Stimulated activated CD4-positive, alpha-beta T cell treated with anti-CD3 and anti-CD28 coated beads, Interleukin-2, amount 100 ng/mL, for 4 hours (primary cell): Measurements from ENCODE around the gene PDE4DIP.
"Not testable (repeated sequence)": the region's sequence is repeated elsewhere in the genome, so short reads cannot be mapped to it uniquely, and the experiment has no call there.

Experiments used
- DNase-seq: peaks from one replicate; pipeline ENCODE4 v3.0.0-alpha.2; 2020; ENCODE audit warnings: low read depth

The PDE4DIP gene

GRCh38 chr1:148975866-148976537, 131.8 kb downstream of the PDE4DIP start:
- not testable (repeated sequence) for DNase-seq

- DNase-seq, result not testable (repeated sequence)
These were observed 133.6 kb downstream of the PDE4DIP start for GRCh38 chr1:148977785-148978184.

- DNase-seq, result not testable (repeated sequence)
These were observed 145.2 kb downstream of the PDE4DIP start for GRCh38 chr1:148989378-148989777.

- not testable (repeated sequence) for DNase-seq
These were observed 146.1 kb downstream of the PDE4DIP start for GRCh38 chr1:148990233-148990788.

GRCh38 chr1:148991818-148992217, 147.6 kb downstream of the PDE4DIP start:
- not testable (repeated sequence) for DNase-seq

GRCh38 chr1:148992364-148992763, 148.1 kb downstream of the PDE4DIP start:
- not testable (repeated sequence) for DNase-seq

- not testable (repeated sequence) for DNase-seq
These were observed 152.4 kb downstream of the PDE4DIP start for GRCh38 chr1:148996449-148997224.

- DNase-seq, result not testable (repeated sequence)
These were observed 153.2 kb downstream of the PDE4DIP start for GRCh38 chr1:148997405-148997804.

- not testable (repeated sequence) for DNase-seq
These were observed 158.4 kb downstream of the PDE4DIP start for GRCh38 chr1:149002664-149003063.

GRCh38 chr1:149008326-149008725, 164.1 kb downstream of the PDE4DIP start:
- not testable (repeated sequence) for DNase-seq

- not testable (repeated sequence) for DNase-seq
These were observed 164.5 kb downstream of the PDE4DIP start for GRCh38 chr1:149008769-149009168.

GRCh38 chr1:149009761-149010160, 165.5 kb downstream of the PDE4DIP start:
- DNase-seq, result not testable (repeated sequence)

GRCh38 chr1:149012599-149012998, 168.4 kb downstream of the PDE4DIP start:
- not testable (repeated sequence) for DNase-seq

- not testable (repeated sequence) for DNase-seq
These were observed 169.3 kb downstream of the PDE4DIP start for GRCh38 chr1:149013513-149013912.

- not testable (repeated sequence) for DNase-seq
These were observed 171.3 kb downstream of the PDE4DIP start for GRCh38 chr1:149015522-149015921.

- DNase-seq, result not testable (repeated sequence)
These were observed 172.4 kb downstream of the PDE4DIP start for GRCh38 chr1:149016626-149017025.

- not testable (repeated sequence) for DNase-seq
These were observed 174.3 kb downstream of the PDE4DIP start for GRCh38 chr1:149018577-149018976.

- not testable (repeated sequence) for DNase-seq
These were observed 180.1 kb downstream of the PDE4DIP start for GRCh38 chr1:149024327-149024726.

GRCh38 chr1:149033916-149034315, 189.7 kb downstream of the PDE4DIP start:
- DNase-seq, result not testable (repeated sequence)

GRCh38 chr1:149043056-149043455, 198.8 kb downstream of the PDE4DIP start:
- not testable (repeated sequence) for DNase-seq

GRCh38 chr1:149064611-149065010, 220.4 kb downstream of the PDE4DIP start:
- not testable (repeated sequence) for DNase-seq

GRCh38 chr1:149075505-149076127, 231.4 kb downstream of the PDE4DIP start:
- DNase-seq, result not testable (repeated sequence)
